Brain microvascular endothelial cell (primary cell): ENCODE data around the gene POM121L2.

ENCODE experiments used
- DNase-seq: peaks from one replicate; pipeline ENCODE4 v3.0.0-alpha.2; 2020
- H3K27ac ChIP-seq: fragments of 250-450 bp; sonication (Bioruptor Pico); 2 replicates; pipeline ENCODE4 v1.5.1; 2020; ENCODE audit warnings: mild to moderate bottlenecking, moderate library complexity
- H3K27me3 ChIP-seq: fragments of 250-450 bp; sonication (Bioruptor Pico); replicated peaks from 2 replicates; pipeline ENCODE4 v1.5.1; 2020; ENCODE audit warnings: mild to moderate bottlenecking
- H3K36me3 ChIP-seq: fragments of 250-450 bp; sonication (Bioruptor Pico); replicated peaks from 2 replicates; pipeline ENCODE4 v1.5.1; 2020; ENCODE audit warnings: mild to moderate bottlenecking
- H3K4me3 ChIP-seq: 2 replicates; pipeline ENCODE4 v1.5.1; 2011; ENCODE audit warnings: low read depth, mild to moderate bottlenecking, control low read depth, low read length, moderate library complexity
- in situ Hi-C: cut with HindIII; loops from 2 replicates; pipeline ENCODE4 v1.10.0; 2017; ENCODE audit warnings: low sequenced_read_pairs, low pct_ligation_motif_present
- TF ChIP-seq, protein P1 (sequence below): IDR thresholded peaks from 2 replicates; pipeline ENCODE4 v1.5.1; 2011; ENCODE audit warnings: low read depth, mild to moderate bottlenecking, moderate library complexity, low read length, control low read depth, inconsistent platforms; ENCODE audit errors: missing control alignments

POM121L2 gene

DNA sequence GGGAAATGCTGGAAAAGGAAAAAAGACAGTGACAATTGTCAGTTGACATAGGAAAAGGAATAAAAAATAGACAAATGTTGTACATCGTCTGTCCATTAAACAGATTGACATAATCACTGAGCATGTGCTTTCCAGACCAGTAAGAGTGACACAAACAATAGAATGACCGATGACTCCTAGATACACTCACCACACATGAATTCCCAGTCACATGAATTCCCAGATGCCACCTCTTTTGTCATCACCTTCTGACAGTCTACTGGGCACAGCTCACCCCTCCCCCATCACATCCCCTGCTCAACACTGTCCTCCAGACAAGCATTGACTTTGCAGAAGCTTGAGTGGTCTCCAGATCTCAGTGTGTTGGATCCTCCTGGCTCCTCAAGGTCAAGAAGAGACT, 25.9 kb downstream of the POM121L2 start:
- Histone ChIP-seq H3K27ac (no peak overlapping the region), H3K27me3 (peaks cover 35% of the 10 kb centered on the region), H3K36me3 (no peaks in the 10 kb centered on the region), H3K4me3 (no peak overlapping the region)
- no peak for DNase-seq
- in situ Hi-C loops: no loop called here
- TF ChIP-seq, protein P1, sequence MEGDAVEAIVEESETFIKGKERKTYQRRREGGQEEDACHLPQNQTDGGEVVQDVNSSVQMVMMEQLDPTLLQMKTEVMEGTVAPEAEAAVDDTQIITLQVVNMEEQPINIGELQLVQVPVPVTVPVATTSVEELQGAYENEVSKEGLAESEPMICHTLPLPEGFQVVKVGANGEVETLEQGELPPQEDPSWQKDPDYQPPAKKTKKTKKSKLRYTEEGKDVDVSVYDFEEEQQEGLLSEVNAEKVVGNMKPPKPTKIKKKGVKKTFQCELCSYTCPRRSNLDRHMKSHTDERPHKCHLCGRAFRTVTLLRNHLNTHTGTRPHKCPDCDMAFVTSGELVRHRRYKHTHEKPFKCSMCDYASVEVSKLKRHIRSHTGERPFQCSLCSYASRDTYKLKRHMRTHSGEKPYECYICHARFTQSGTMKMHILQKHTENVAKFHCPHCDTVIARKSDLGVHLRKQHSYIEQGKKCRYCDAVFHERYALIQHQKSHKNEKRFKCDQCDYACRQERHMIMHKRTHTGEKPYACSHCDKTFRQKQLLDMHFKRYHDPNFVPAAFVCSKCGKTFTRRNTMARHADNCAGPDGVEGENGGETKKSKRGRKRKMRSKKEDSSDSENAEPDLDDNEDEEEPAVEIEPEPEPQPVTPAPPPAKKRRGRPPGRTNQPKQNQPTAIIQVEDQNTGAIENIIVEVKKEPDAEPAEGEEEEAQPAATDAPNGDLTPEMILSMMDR: no peak

DNA sequence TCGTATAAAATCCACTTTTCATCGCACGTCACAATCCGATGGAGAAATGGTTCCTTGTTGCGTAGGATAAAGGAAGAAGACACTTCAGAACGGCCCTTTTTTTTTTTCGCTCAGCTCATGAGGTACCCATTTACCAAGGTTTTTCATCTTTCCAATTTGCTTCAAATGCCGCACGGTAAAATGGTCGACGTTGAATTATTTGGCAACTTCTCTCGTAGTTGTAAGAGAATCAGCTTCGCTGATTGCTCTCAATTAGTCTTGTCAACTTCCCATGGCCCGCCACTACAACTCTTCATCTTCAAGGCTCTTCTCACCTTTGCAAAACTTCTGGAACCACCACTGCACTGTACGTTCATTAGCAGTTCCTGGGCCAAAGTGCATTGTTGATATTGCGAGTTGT, 28.8 kb downstream of the POM121L2 start:
- H3K4me3 ChIP-seq: no peak overlapping the region
- peaks cover 30% of the 10 kb centered on the region for H3K27me3 ChIP-seq
- in situ Hi-C loops: no loop called here
- no peaks in the 10 kb centered on the region for H3K36me3 ChIP-seq
- DNase-seq: no peak
- no peak overlapping the region for H3K27ac ChIP-seq
- TF ChIP-seq, protein P1: no peak

DNA sequence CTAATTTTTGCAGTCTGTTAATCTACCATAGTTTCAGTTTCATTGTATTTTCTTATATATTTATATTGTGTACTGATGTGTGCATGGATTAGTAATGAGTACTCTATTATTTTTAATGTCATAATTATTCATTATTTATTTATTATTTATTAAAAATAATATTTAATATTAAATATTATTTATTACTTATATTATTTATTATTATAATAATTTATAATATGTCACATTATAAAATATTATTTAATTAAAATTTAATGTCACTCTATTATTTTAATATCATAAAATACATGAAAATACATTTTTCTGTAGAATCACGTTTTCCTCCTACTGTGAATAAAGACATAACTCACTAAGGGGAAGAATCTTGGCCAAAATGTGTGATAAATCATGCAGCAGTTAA, 30.5 kb downstream of the POM121L2 start:
- no peak overlapping the region for H3K27ac ChIP-seq
- H3K27me3 ChIP-seq: peaks cover 26% of the 10 kb centered on the region
- TF ChIP-seq, protein P1: no peak
- no peaks in the 10 kb centered on the region for H3K36me3 ChIP-seq
- H3K4me3 ChIP-seq: no peak overlapping the region
- in situ Hi-C loops: no loop called here
- DNase-seq: no peak

DNA sequence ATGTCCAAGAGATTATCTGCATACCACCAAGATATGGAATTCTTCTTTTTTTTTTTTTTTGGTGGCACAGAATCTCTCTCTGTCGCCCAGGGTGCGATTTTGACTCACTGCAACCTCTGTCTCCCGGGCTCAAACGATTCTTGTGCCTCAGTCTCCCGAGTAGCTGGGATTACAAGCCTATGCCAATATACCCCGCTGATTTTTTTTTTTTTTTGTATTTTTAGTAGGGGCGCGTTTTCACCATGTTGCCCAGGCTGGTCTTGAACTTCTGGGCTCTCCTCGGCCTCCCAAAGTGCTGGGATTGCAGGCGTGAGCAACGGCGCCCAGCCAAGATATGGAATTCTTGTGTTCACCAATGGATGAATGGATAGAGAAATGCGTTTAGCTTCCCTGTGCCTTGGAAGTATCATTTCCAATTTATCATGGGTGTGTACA, 31.0 kb downstream of the POM121L2 start:
- peak overlapping the region; percentile 59 for H3K4me3 ChIP-seq
- in situ Hi-C loops: no loop called here
- TF ChIP-seq, protein P1: no peak
- peaks cover 22% of the 10 kb centered on the region for H3K27me3 ChIP-seq
- no peak overlapping the region for H3K27ac ChIP-seq
- H3K36me3 ChIP-seq: no peaks in the 10 kb centered on the region
- no peak for DNase-seq

DNA sequence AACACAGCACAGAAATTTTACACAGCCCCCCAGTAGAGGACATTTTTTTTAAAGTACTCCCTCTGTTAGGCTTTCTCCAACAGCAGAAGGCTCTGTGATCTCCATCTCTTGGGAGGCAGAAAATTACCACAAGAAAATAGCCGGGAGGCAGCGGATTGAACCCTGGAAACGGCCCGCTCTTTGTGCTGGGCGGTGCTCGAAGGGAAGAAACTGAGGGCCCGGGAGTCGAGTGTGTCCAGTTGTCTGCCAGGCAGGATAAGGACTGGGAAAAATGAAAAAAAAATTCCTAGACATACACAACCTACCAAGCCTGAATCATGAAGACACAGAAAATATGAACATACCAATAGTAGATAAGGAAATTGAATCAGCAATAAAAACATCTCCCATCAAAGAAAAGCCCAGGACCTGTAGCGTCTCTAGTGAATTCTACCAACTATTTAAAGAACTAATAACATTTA, 31.5 kb downstream of the POM121L2 start:
- DNase-seq: peak; percentile 47
- peak overlapping the region; percentile 59 for H3K4me3 ChIP-seq
- peak overlapping the region; percentile 22 for H3K27ac ChIP-seq
- in situ Hi-C loops: no loop called here
- no peaks in the 10 kb centered on the region for H3K36me3 ChIP-seq
- peaks cover 18% of the 10 kb centered on the region for H3K27me3 ChIP-seq
- TF ChIP-seq, protein P1: no peak

DNA sequence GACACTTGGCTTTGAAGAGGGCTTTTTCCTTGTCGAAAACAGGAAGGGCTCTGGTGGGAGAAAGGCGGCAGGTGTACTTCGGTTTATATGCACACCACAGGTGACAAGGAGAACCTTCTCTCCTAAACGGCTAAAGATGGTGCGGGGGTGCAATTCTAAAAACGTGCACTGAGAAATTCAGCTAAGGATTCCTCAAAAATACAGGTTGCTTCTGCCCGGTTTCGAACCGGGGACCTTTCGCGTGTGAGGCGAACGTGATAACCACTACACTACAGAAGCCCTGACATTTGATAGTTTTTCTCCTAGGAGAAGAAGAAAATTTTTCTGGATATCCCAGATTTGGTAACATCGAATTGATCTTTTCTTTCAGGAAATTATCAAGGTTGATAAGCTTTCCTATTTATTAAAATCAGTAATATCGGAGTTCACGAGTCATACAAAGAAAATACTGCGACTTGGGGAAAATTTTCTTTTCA, 32.0 kb downstream of the POM121L2 start:
- Histone ChIP-seq H3K36me3 (no peaks in the 10 kb centered on the region), H3K27me3 (peaks cover 18% of the 10 kb centered on the region), H3K27ac (peak overlapping the region; percentile 22), H3K4me3 (peak overlapping the region; percentile 59)
- TF ChIP-seq, protein P1: no peak
- in situ Hi-C loops: no loop called here
- DNase-seq: peak; percentile 56
